ENCODE results near the gene RBM17. TPM values are rescaled to one million over a fixed set of nuclear protein-coding genes. Genes with fewer than 3 reads are reported as not detected.

Gene RBM17
- total and polyA plus RNA-seq, 10 of the 15 experiments (the other 5 are each of a cell fraction or from before 2014, with no cell fraction given), result 28.4 to 181 (median 83.9) TPM

- H3K9ac ChIP-seq (ENCODE audit: control insufficient read depth, insufficient read depth, low read length), result no peak overlapping the region
- ChIA-PET SMC1A (ENCODE audit: uncharacterized antibody, unreplicated experiment) (interaction anchor here (1.0 to 1.5 kb wide), 3 partner anchors 21 to 287 kb away, joined by 3 to 5 read pairs (median 4); no protein-coding TSS in a partner anchor), RAD21 (ENCODE audit: unreplicated experiment) (interaction anchor here (1.0 to 1.1 kb wide), 2 partner anchors 87 to 285 kb away, joined by 3 read pairs; partner anchors contain the start of gene PFKFB3), CTCF (interaction anchor here (1.1 to 1.5 kb wide), 2 partner anchors 20 to 287 kb away, joined by 5 to 7 read pairs; no protein-coding TSS in a partner anchor), POLR2A (no interaction called here)
- TF ChIP-seq ZNF384 (IDR thresholded peaks at IDR 0.05; ENCODE audit: borderline replicate concordance, low read depth, low read length), result no peak
- no peak for TF ChIP-seq ATF2 (IDR thresholded peaks at IDR 0.05; ENCODE audit: low read length)
- no peak for TF ChIP-seq ZBTB11 (CRISPR knock-in tag; IDR thresholded peaks at IDR 0.05)
- no peak for TF ChIP-seq MTA3 (IDR thresholded peaks at IDR 0.05; ENCODE audit: borderline replicate concordance, low read length)
- TF ChIP-seq TAF1 (IDR thresholded peaks at IDR 0.05; ENCODE audit: borderline replicate concordance, low read depth, low read length), result no peak
- no peak for TF ChIP-seq PAX8 (IDR thresholded peaks at IDR 0.05)
- no peak for TF ChIP-seq STAT1 (conservative IDR thresholded peaks at IDR 0.05)
- no peak for TF ChIP-seq ESRRA (IDR thresholded peaks at IDR 0.05; ENCODE audit: low read length)
- TF ChIP-seq RBBP5 (conservative IDR thresholded peaks at IDR 0.05), result no peak
- TF ChIP-seq SP1 (IDR thresholded peaks at IDR 0.05; ENCODE audit: low read depth, low read length), result no peak
- no peak for TF ChIP-seq IKZF1 (conservative IDR thresholded peaks at IDR 0.05)
- TF ChIP-seq POLR2A (IDR thresholded peaks at IDR 0.05; ENCODE audit: low read depth, low read length), result no peak
- DNase-seq (ENCODE audit: low read depth, low spot score), result no peak
- peaks cover 13 to 37% of the 10 kb centered on the region in 2 experiments for H3K36me3 ChIP-seq (ENCODE audit: control insufficient read depth in 2 of 2, insufficient read depth in 2 of 2, low read length in 1 of 2)
- no peak overlapping the region for H3K4me2 ChIP-seq (ENCODE audit: control insufficient read depth, insufficient read depth)
- WGBS (ENCODE audit: insufficient coverage, insufficient replicate concordance, low lambda C conversion rate, missing lambda C conversion rate), result over 99% methylated on average over 4 of the region's 4 CpGs
- H3K9me3 ChIP-seq (replicated peaks; ENCODE audit: control insufficient read depth, insufficient read depth, low read length), result no peaks in the 10 kb centered on the region
- H3K27me3 ChIP-seq (replicated peaks in 1 of 2; ENCODE audit: control insufficient read depth in 2 of 2, insufficient read depth in 2 of 2, low read length in 1 of 2), result no peaks in the 10 kb centered on the region
- H3K27ac ChIP-seq (ENCODE audit: control insufficient read depth, insufficient read depth), result no peak overlapping the region
- intact Hi-C loops (cut with micrococcal nuclease; ENCODE audit: unreplicated experiment) (no loop called here), in situ Hi-C loops (cut with MboI) (no loop called here)
- no peak overlapping the region for H2AFZ ChIP-seq (ENCODE audit: control insufficient read depth, low read depth, low read length)
- no peak overlapping the region for H3K4me3 ChIP-seq
- no peaks in the 10 kb centered on the region; the same call in 1 of the 2 replicates for H3K79me2 ChIP-seq (ENCODE audit: control insufficient read depth, insufficient read depth, low read length)
- BruUV-seq (replicated peaks), result no TSS peak
- no peak for ATAC-seq
- no peaks in the 10 kb centered on the region for H4K20me1 ChIP-seq (ENCODE audit: control insufficient read depth, insufficient read depth)
- no peaks in the 10 kb centered on the region for H3K4me1 ChIP-seq (ENCODE audit: control insufficient read depth, insufficient read depth, low read length)
- no peak for FAIRE-seq
These were observed 26.6 kb downstream of the RBM17 start for GRCh38 chr10:6115411-6115810.
